ENCODE measurements around the gene KRT4. TPM values are rescaled to one million over a fixed set of nuclear protein-coding genes. Genes with fewer than 3 reads are reported as not detected.

Gene KRT4
- total RNA-seq, 1 experiment from 2014 or later: 5.2 TPM

- ChIA-PET CTCF (no interaction called here), POLR2A (no interaction called here)
- DNase-seq: no peak
- H3K27me3 Mint-ChIP-seq (ENCODE audit: insufficient read depth, unreplicated experiment): no peaks in the 10 kb centered on the region
- intact Hi-C loops (cut with micrococcal nuclease; ENCODE audit: unreplicated experiment): no loop called here
- H3K4me1 Mint-ChIP-seq (ENCODE audit: low read depth, unreplicated experiment): peaks cover 27% of the 10 kb centered on the region
- no peak overlapping the region for H3K4me3 Mint-ChIP-seq (ENCODE audit: unreplicated experiment)
- H3K36me3 Mint-ChIP-seq (ENCODE audit: insufficient read depth, unreplicated experiment): no peaks in the 10 kb centered on the region
- Histone ChIP-seq H3K9me3 (no peaks in the 10 kb centered on the region), H3K4me1 (peaks cover 29% of the 10 kb centered on the region), H3K4me3 (ENCODE audit: low read depth, low read length) (no peak overlapping the region), H3K27me3 (replicated peaks; ENCODE audit: control insufficient read depth, insufficient read depth, low read length) (no peaks in the 10 kb centered on the region), H3K36me3 (ENCODE audit: control insufficient read depth, insufficient read depth, low read length) (no peaks in the 10 kb centered on the region)
- no peaks in the 10 kb centered on the region for H3K9me3 Mint-ChIP-seq (ENCODE audit: unreplicated experiment)
- no peak overlapping the region for H3K27ac Mint-ChIP-seq (ENCODE audit: unreplicated experiment)
- no peak for TF ChIP-seq CTCF (IDR thresholded peaks at IDR 0.05; ENCODE audit: insufficient read depth in 1 of 2, low read depth in 1 of 2, low read length in 1 of 2, severe bottlenecking in 1 of 2, unreplicated experiment in 1 of 2)
- BruUV-seq (replicated peaks): no TSS peak
Observed at GRCh38 chr12:52824741-52825410, 11.0 kb upstream of the KRT4 start.

GRCh38 chr12:52823761-52824450, 10.0 kb upstream of the KRT4 start:
- Histone ChIP-seq H3K4me3 (ENCODE audit: low read depth, low read length) (no peak overlapping the region), H3K36me3 (ENCODE audit: control insufficient read depth, insufficient read depth, low read length) (no peaks in the 10 kb centered on the region), H3K9me3 (no peaks in the 10 kb centered on the region), H3K27me3 (replicated peaks; ENCODE audit: control insufficient read depth, insufficient read depth, low read length) (no peaks in the 10 kb centered on the region), H3K4me1 (peaks cover 31% of the 10 kb centered on the region)
- H3K36me3 Mint-ChIP-seq (ENCODE audit: insufficient read depth, unreplicated experiment): no peaks in the 10 kb centered on the region
- no peak for TF ChIP-seq CTCF (IDR thresholded peaks at IDR 0.05; ENCODE audit: insufficient read depth in 1 of 2, low read depth in 1 of 2, low read length in 1 of 2, severe bottlenecking in 1 of 2, unreplicated experiment in 1 of 2)
- ChIA-PET POLR2A (no interaction called here), CTCF (interaction anchor here (1.1 kb wide), 1 partner anchor 452 kb away, joined by 3 read pairs; no protein-coding TSS in a partner anchor)
- no peaks in the 10 kb centered on the region for H3K9me3 Mint-ChIP-seq (ENCODE audit: unreplicated experiment)
- no peak for DNase-seq
- H3K4me3 Mint-ChIP-seq (ENCODE audit: unreplicated experiment): no peak overlapping the region
- peaks cover 28% of the 10 kb centered on the region for H3K4me1 Mint-ChIP-seq (ENCODE audit: low read depth, unreplicated experiment)
- BruUV-seq (replicated peaks): no TSS peak
- no peaks in the 10 kb centered on the region for H3K27me3 Mint-ChIP-seq (ENCODE audit: insufficient read depth, unreplicated experiment)
- intact Hi-C loops (cut with micrococcal nuclease; ENCODE audit: unreplicated experiment): no loop called here
- no peak overlapping the region for H3K27ac Mint-ChIP-seq (ENCODE audit: unreplicated experiment)

- CTCF ChIA-PET: interaction anchor here (1.1 kb wide), 1 partner anchor 451 kb away, joined by 3 read pairs; no protein-coding TSS in a partner anchor
Observed at GRCh38 chr12:52822771-52823510, 9.0 kb upstream of the KRT4 start.

More at GRCh38 chr12:52822771-52823510, 9.0 kb upstream of the KRT4 start:
- no TSS peak for BruUV-seq (replicated peaks)
- no peak for DNase-seq
- H3K4me3 Mint-ChIP-seq (ENCODE audit: unreplicated experiment): no peak overlapping the region
- H3K9me3 ChIP-seq: no peaks in the 10 kb centered on the region
- no peak overlapping the region for H3K4me3 ChIP-seq (ENCODE audit: low read depth, low read length)
- H3K27me3 Mint-ChIP-seq (ENCODE audit: insufficient read depth, unreplicated experiment): no peaks in the 10 kb centered on the region
- intact Hi-C loops (cut with micrococcal nuclease; ENCODE audit: unreplicated experiment): no loop called here
- no peaks in the 10 kb centered on the region for H3K36me3 ChIP-seq (ENCODE audit: control insufficient read depth, insufficient read depth, low read length)
- no peaks in the 10 kb centered on the region for H3K9me3 Mint-ChIP-seq (ENCODE audit: unreplicated experiment)
- H3K4me1 ChIP-seq: peaks cover 32% of the 10 kb centered on the region
- H3K27me3 ChIP-seq (replicated peaks; ENCODE audit: control insufficient read depth, insufficient read depth, low read length): no peaks in the 10 kb centered on the region
- POLR2A ChIA-PET: no interaction called here
- peaks cover 38% of the 10 kb centered on the region for H3K4me1 Mint-ChIP-seq (ENCODE audit: low read depth, unreplicated experiment)
- no peaks in the 10 kb centered on the region for H3K36me3 Mint-ChIP-seq (ENCODE audit: insufficient read depth, unreplicated experiment)
- no peak for TF ChIP-seq CTCF (IDR thresholded peaks at IDR 0.05; ENCODE audit: insufficient read depth in 1 of 2, low read depth in 1 of 2, low read length in 1 of 2, severe bottlenecking in 1 of 2, unreplicated experiment in 1 of 2)
- no peak overlapping the region for H3K27ac Mint-ChIP-seq (ENCODE audit: unreplicated experiment)
